ENCODE measurements around the gene KAT6B. TPM values are rescaled to one million over a fixed set of nuclear protein-coding genes. Genes with fewer than 3 reads are reported as not detected.
"Not testable (repeated sequence)": the region's sequence is repeated elsewhere in the genome, so short reads cannot be mapped to it uniquely, and the experiment has no call there.

The KAT6B gene
- total RNA-seq, 2 donors from 2014 or later: 25.2 to 37.0 TPM

DNA sequence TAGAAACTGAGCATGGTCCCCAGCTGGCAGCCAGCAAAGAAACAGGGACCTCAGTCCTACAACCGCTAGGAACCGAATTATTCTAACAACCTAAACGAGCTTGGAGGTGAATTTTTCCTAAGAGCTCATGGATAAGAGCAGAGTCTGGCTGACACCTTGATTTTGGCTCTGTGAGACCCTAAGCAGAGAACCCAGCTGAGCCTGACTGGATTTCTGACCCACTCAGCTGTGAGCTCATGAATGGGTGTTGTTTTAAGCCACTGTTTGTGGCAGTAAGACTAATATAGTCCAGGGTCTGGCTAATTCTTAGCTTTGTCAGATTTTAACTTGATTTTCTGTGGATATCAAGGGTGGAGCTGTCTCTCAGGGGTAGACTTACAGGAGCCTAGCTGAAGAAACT lies 77.1 kb downstream of the KAT6B start:
- ATAC-seq (no peak), DNase-seq (no peak)
- intact Hi-C loops (cut with DNase I): no loop called here

DNA sequence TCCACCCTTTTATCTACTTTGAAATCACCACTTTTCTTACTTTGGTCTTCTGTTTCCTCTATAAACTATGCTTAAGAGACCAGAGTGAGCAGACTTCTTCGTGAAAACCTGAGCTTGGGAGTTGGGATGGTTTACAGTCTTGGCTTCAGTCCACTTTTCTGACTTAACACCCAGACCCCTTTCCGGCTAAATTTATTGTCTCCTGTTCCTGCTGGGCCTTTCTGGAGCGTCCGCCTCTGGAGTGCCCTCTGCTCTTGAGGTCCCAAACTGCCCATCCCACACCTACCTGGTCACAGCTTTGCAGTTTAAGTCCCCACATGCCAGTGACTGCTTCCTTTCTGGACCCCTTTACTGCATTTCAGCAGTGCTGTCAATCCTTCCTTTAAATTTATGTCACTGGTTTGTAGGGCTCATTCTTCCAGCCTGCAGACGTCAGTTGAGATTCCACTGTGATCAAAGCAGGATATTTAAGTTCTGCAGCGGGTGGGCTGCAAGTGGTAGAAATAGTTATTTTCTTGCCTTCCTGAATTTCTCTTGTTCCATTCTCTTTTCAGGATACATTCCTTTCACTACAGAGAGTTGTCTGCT lies 80.3 kb downstream of the KAT6B start:
- intact Hi-C loops (cut with DNase I): no loop called here
- ATAC-seq (no peak), DNase-seq (no peak)

GRCh38 chr10:74909670-74910069 lies 83.3 kb downstream of the KAT6B start:
- ATAC-seq (no peak), DNase-seq (no peak)
- intact Hi-C loops (cut with DNase I): no loop called here

DNA sequence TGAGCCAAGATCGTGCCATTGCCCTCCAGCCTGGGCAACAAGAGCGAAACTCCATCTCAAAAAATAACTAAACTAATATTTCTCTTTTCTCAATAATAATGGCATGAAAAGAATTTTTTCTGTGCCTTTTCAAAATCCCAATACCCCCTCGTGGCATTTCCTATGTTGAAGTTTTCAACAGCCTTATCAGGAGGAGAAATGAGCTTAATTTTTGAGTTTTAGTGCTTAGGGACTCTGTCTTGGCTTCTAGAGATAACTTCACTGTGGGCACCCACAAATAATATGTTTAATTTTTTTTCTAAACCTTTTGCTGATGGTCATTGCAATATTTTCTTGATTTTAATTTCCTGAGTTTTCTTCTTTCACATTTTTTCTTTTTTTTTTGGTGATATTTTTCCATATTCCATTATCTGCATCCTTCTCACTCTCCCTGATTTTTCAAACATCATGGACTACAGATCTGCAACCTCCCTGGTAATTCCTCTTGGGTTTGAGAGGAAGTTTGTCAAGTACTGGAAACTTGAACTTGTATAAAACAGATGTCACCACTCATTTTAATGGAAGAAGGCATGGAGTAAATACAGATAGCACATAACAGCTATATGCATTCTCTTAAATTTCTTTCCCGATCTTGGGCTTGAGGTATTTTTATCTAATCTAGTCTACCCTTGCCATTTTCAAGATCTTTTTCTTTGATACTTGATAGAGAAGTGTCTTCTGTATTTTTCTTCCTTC lies 84.0 kb downstream of the KAT6B start:
- intact Hi-C loops (cut with DNase I): no loop called here
- ATAC-seq: no peak
- DNase-seq: no peak

- intact Hi-C loops (cut with DNase I): no loop called here
- DNase-seq: no peak
- ATAC-seq: no peak
Observed at GRCh38 chr10:74910976-74911350, 84.6 kb downstream of the KAT6B start.

- no peak for DNase-seq
- ATAC-seq: no peak
- intact Hi-C loops (cut with DNase I): no loop called here
Observed at GRCh38 chr10:74912182-74912581, 85.8 kb downstream of the KAT6B start.

DNA sequence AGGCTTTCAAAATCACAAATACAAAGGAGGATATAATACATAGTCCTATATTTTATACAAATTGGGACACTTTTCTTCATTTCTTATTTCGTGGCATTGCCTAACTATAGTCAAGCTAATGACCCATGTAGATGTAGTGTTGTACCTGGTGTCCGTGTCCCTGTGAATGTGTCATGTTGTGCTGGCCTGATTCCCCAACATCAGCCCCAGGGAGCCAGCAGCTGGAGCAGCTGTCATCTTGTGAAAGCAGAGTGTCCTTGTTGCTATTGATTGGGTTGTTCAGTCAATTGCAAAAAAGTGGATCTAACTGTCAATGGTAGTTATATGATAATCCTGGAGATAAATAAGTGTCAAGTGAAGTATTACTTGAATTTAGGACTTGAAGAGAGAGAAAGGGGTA lies 86.3 kb downstream of the KAT6B start:
- ATAC-seq (no peak), DNase-seq (no peak)
- intact Hi-C loops (cut with DNase I): no loop called here

DNA sequence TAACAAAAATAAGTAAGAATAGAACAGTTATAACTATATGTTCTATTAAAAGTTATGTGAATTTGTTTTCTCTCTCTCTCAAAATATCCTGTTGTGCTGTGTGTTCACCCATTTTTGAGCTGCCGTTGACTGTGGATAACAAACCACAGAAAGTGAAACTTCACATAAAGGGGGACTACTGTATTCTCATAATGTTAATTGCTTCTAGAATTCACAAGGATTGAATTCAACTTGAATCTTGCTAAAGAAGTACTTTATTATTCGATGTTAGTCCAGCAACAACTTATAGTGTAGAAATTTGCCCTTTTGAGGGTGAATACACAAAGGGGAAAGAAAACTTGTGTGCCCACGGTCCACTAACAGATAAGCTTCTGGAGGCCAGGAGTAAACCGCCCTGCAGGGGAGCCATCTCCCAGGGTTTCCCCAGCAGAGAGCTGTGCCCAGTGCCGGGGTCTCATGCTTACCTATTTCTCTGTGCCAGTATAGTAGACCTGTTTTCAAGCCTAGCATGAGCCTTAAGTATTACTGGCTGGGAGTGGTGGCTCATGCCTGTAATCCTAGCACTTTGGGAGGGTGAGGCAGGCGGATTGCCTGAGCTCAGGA lies 87.1 kb downstream of the KAT6B start:
- intact Hi-C loops (cut with DNase I): no loop called here
- no peak for DNase-seq

GRCh38 chr10:74916283-74916682 lies 89.9 kb downstream of the KAT6B start:
- intact Hi-C loops (cut with DNase I): no loop called here
- ATAC-seq (no peak), DNase-seq (no peak)

More for the DNA sequence above, 87.1 kb downstream of the KAT6B start:
- no peak for ATAC-seq

- intact Hi-C loops (cut with DNase I): no loop called here
- DNase-seq: no peak
- ATAC-seq: peak in 1 of 2 donors; percentile 90
Observed at GRCh38 chr10:74917481-74918077, 91.2 kb downstream of the KAT6B start.

DNA sequence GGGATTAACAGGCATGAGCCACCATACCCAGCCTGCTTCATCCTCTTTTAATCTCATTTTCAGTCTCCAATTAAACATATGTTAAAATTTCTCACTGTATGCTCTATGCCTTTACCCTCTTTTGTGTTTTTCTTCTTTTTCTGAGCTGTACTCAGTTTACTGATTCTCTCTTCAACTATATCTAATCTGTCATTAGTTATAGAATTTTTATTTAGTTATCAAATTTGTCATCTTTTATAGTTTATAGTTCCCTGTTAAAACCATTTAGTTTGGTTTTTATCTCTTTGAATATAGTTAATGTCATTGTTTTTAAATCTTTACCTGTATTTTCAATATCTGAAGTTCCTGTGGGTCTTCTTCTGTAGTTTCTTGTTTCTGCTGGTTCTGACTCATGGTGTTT lies 93.3 kb downstream of the KAT6B start:
- ATAC-seq (no peak), DNase-seq (no peak)
- intact Hi-C loops (cut with DNase I): no loop called here

GRCh38 chr10:74921070-74921469 lies 94.7 kb downstream of the KAT6B start:
- ATAC-seq; intact Hi-C loops (cut with DNase I); DNase-seq: not testable (repeated sequence)

DNA sequence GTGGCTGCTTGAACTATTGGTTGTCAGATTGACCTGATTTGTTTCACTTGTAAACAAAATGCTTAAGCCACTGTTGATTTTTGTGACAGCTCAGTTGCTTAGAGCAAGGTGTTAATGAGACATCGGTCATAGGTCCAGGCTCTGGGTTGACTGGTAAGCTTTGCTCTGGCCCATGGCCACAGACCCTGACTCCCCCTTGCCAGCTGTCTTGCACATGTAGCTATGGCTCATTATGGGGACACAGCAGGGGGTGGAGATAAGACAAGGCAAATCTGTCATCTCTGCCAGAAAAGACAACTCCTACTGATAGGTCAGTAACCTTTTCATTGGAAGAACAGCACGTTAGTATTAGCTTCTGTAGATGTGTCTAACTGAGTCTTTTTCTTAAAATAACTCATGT lies 95.3 kb downstream of the KAT6B start:
- intact Hi-C loops (cut with DNase I): no loop called here
- DNase-seq (no peak), ATAC-seq (peak in 1 of 2 donors; percentile 32)

DNA sequence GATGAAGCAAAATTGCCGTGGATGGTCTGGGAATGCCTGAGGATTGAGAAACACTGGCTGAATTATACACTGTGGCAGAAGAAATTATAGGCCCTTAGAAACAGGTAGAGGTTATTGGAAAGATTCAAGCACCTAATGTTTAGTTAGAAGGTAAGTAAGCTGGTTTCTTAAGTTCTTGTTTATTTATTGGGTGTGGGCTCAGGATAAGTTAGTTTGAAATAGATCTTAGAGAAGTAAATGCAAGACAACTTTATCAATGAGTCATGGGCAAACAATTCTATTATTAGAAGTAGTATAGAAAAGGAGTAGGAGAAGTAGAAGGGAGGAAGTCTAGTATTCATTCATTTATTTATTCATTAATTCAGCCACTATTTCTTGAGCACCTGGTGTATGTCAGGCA lies 96.5 kb downstream of the KAT6B start:
- DNase-seq (no peak), ATAC-seq (peak in 1 of 2 donors; percentile 7)
- intact Hi-C loops (cut with DNase I): no loop called here

DNA sequence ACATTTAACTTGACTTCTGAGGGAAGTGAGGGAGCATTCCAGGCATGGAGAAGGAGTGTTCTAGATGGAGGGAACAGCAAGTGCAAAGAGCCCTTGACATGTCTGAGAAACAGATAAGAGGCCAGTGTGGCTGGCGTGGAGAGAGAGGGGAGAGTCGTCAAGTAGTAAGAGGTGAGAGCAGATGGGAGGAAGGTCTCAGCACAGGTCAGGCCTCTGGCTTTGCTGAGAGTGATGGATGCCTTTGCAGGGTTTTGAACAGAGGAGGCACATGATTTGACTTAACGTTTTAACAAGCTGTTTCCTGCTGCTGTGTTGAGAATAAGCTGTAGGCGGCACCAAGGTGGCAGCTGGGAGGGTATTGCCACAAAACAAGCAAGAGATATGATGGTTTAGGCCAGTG lies 97.2 kb downstream of the KAT6B start:
- ATAC-seq: peak; percentile 16 to 69
- intact Hi-C loops (cut with DNase I): no loop called here

GRCh38 chr10:74924251-74924963 lies 98.0 kb downstream of the KAT6B start:
- intact Hi-C loops (cut with DNase I): no loop called here
- DNase-seq (no peak), ATAC-seq (peak; percentile 58 to 90)

More for the DNA sequence above, 97.2 kb downstream of the KAT6B start:
- no peak for DNase-seq

DNA sequence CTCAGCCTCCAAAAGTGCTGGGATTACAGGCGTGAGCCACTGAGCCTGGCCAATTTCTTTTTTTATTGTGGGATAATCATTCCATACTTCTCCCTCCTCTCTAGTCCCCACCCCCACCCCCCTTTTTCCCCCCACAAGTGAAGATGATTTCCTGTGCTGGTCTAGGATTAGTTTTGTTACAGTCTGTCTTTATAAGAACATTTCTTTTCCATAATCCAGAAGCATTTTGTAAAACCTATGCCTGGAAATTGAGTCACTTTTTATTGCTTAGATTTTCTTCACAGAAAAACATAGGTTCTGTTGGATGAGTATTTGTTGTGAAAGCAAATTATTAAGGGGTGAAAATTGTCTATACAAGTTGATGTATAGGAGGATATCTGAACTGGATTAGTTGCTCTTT lies 98.9 kb downstream of the KAT6B start:
- ATAC-seq (no peak), DNase-seq (no peak)
- intact Hi-C loops (cut with DNase I): no loop called here

DNA sequence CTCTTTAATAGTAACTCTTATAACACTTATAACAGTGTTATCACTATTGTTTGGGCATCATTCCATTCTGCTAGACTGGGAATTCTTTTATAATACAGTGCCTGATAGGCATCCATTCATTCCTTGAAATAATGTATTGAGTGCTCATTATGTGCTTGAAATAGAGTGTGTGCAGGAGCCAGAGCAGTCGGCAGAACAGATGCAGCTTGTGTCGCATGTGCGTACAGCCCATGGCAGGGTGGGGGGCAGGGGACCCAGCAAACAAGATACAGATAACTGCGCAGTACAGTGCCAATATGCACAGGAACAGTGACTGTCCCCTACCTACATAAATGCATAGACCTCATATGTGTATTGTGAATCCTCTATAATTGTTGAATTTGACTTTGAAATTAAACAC lies 99.3 kb downstream of the KAT6B start:
- ATAC-seq (no peak), DNase-seq (no peak)
- intact Hi-C loops (cut with DNase I): no loop called here

DNA sequence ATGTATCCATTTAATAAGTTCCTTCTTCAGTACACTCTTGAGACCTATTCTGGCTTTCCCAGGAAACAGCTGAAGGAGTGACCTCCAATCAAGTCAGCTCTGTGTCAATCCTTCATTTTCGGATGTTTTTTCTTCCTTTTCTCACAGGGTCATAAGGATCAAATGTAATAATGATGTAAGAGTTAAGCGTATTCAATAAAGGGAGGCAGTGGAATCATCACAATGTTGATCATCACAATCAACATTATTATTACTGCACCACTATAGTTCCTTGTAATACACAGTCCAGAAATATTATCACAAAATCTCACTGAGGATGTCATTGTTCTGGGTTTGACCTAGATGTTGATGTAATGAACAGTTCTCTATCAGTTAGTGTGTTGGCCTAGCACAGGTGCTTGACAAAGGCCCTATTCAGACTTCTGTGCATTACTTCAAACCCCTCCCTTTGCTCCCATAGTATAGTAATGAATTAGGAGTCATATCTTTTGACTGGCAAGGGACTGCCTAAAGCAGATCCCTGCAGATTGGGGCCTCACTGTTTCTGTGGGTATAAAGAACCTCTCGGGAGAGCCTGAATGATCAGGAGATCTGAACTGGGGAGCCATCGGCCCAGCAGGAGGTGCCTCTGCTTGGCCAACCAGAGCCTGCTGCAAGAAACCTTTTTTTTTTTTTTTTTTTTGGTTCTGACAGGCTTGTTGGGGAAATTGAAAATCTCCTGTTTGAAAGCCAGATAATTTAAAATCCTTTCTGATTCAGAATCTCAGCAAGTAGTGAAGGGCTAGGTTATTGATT lies 100.6 kb downstream of the KAT6B start:
- DNase-seq (no peak), ATAC-seq (no peak)
- intact Hi-C loops (cut with DNase I): no loop called here

Measured in left cardiac atrium (tissue), 4 donors.